ENCODE results near the gene PSMA5. TPM values are rescaled to one million over a fixed set of nuclear protein-coding genes. Genes with fewer than 3 reads are reported as not detected.

Gene PSMA5
- total and polyA plus RNA-seq, 7 donors, result 58.1 to 213 (median 99.6) TPM

DNA sequence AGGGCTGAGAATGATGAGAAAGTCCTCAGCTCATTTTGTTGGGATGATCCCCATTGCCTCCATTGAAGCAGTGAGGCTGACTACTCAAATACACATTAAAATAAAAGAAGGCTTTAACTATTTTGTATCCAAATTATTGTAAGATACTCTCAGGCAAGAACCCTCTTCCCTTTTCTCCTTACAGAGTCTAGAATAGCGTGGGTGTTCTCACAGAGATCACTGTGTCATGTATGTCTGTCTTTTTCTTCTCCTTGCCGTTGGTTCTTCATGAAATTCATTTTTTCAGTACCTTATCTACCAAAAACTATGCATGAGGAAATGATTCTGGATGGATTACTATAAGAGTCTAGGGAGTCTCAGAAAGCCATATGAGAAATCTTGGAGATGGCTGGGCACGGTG lies 58.6 kb downstream of the PSMA5 start:
- intact Hi-C loops (cut with DNase I), result no loop called here
- H3K27ac ChIP-seq, result peak overlapping the region; percentile 38
- DNase-seq (no peak), ATAC-seq (no peak)
- peaks cover 0 to 26% of the 10 kb centered on the region in 2 donors for H3K36me3 ChIP-seq (ENCODE audit: insufficient read depth in 1 of 2, low read depth in 1 of 2)
- H3K9me3 ChIP-seq, result no peaks in the 10 kb centered on the region
- peaks cover 65% of the 10 kb centered on the region for H3K4me1 ChIP-seq
- no peaks in the 10 kb centered on the region for H3K27me3 ChIP-seq (ENCODE audit: insufficient read depth in 3 of 3, low read length in 2 of 3)
- TF ChIP-seq, protein P1, sequence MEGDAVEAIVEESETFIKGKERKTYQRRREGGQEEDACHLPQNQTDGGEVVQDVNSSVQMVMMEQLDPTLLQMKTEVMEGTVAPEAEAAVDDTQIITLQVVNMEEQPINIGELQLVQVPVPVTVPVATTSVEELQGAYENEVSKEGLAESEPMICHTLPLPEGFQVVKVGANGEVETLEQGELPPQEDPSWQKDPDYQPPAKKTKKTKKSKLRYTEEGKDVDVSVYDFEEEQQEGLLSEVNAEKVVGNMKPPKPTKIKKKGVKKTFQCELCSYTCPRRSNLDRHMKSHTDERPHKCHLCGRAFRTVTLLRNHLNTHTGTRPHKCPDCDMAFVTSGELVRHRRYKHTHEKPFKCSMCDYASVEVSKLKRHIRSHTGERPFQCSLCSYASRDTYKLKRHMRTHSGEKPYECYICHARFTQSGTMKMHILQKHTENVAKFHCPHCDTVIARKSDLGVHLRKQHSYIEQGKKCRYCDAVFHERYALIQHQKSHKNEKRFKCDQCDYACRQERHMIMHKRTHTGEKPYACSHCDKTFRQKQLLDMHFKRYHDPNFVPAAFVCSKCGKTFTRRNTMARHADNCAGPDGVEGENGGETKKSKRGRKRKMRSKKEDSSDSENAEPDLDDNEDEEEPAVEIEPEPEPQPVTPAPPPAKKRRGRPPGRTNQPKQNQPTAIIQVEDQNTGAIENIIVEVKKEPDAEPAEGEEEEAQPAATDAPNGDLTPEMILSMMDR (IDR thresholded peaks at IDR 0.05), result no peak
- WGBS, 3 donors, result 92 to 97% (median 96%) methylated on average over 3 of the region's 3 CpGs
- H3K4me3 ChIP-seq, result no peak overlapping the region

DNA sequence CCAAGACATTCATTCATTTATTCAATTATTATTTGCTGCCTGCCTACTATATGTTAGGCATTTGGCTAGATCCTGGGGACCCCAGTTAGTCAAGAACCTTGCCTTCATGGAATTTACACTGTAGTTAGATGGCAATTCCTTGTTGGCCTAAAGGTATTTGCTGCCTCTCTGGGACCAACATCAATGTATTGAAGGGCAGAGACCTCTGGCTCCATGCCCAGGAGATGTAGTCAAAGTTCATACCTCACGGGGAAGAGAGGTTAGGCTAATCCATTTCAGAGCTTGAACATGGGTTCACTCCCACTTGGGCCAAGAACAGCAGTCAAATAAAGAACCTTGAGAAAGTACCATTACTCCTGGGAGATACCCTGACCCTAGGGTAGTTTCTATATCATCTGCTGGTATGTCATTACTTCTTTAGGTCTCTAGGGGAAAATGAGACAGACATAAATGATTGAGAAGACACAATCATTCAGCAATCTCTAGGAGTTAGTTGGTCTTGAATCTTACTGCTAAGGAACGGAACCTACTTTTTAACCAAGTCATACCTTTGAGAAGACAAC lies 60.5 kb downstream of the PSMA5 start:
- H3K4me3 ChIP-seq, result no peak overlapping the region
- WGBS, 3 donors, result 65 to 78% (median 75%) methylated on average over 2 of the region's 2 CpGs
- intact Hi-C loops (cut with DNase I), result no loop called here
- H3K36me3 ChIP-seq (ENCODE audit: insufficient read depth in 1 of 2, low read depth in 1 of 2), result peaks cover 0 to 26% of the 10 kb centered on the region in 2 donors
- H3K4me1 ChIP-seq, result peaks cover 68% of the 10 kb centered on the region
- no peaks in the 10 kb centered on the region for H3K9me3 ChIP-seq
- H3K27ac ChIP-seq, result peak overlapping the region; percentile 56
- TF ChIP-seq, protein P1 (IDR thresholded peaks at IDR 0.05), result no peak
- ATAC-seq, result no peak
- no peaks in the 10 kb centered on the region for H3K27me3 ChIP-seq (ENCODE audit: insufficient read depth in 3 of 3, low read length in 2 of 3)
- no peak for DNase-seq

DNA sequence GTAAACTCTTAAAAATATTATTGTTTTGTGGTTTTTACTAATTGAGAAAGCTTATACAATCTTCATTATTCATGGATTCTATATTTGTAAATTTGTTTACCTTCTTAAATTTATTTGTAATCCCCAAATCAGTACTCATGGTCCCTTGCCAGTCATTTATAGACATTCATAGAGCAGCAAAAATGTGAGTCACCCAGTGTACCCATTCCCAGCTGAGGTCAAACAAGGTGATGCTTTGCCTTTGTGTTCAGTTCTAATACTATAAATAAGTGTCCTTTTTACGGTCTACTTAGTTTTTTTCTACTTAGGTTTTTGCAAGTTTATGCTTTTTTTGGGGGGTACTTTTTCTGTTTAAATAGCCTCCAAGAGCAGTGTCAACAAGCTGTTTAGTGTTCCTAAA lies 64.6 kb downstream of the PSMA5 start:
- no peak for DNase-seq
- Histone ChIP-seq H3K36me3 (ENCODE audit: insufficient read depth in 1 of 2, low read depth in 1 of 2) (peaks cover 0 to 34% of the 10 kb centered on the region in 2 donors), H3K9me3 (no peaks in the 10 kb centered on the region), H3K4me3 (no peak overlapping the region), H3K27ac (peak overlapping the region; percentile 12), H3K4me1 (peaks cover 48% of the 10 kb centered on the region), H3K27me3 (ENCODE audit: insufficient read depth in 3 of 3, low read length in 2 of 3) (no peaks in the 10 kb centered on the region)
- peak; percentile 54 to 79 (median 73) for ATAC-seq
- WGBS, 3 donors, result 8 to 17% (median 17%) methylated on average over 1 of the region's 1 CpG
- intact Hi-C loops (cut with DNase I), result loop anchor here in 1 of 2 donors (5.0 kb wide), 1 partner anchor 36 kb away; the partner anchor contains the start of gene SORT1
- TF ChIP-seq, protein P1 (IDR thresholded peaks at IDR 0.05), result no peak

DNA sequence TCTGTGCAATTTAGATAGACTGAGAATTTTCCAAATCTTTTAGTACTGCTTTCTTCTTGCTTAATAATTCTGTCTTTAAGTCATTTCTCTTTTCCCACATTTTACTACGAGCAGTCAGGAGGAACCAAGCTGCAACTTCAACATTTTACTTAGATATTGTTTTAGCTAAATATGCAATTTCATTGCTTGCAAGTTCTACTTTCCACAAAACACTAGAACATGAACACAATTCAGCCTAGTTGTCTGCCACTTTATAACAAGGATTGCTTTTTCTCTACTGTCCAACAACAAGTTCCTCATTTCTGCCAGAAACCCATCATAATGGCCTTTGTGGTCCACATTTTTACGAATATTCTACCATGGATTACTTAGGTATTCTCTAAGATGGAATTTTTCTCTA lies 65.2 kb downstream of the PSMA5 start:
- no peaks in the 10 kb centered on the region for H3K9me3 ChIP-seq
- DNase-seq (no peak), ATAC-seq (no peak)
- TF ChIP-seq, protein P1 (IDR thresholded peaks at IDR 0.05), result no peak
- H3K4me1 ChIP-seq, result peaks cover 47% of the 10 kb centered on the region
- H3K4me3 ChIP-seq, result no peak overlapping the region
- no peaks in the 10 kb centered on the region for H3K27me3 ChIP-seq (ENCODE audit: insufficient read depth in 3 of 3, low read length in 2 of 3)
- WGBS, 3 donors, result 82 to 89% (median 85%) methylated on average over 2 of the region's 2 CpGs
- intact Hi-C loops (cut with DNase I), result loop anchor here in 1 of 2 donors (5.0 kb wide), 1 partner anchor 36 kb away; the partner anchor contains the start of gene SORT1
- peak overlapping the region; percentile 12 for H3K27ac ChIP-seq
- peaks cover 4 to 33% of the 10 kb centered on the region in 2 donors for H3K36me3 ChIP-seq (ENCODE audit: insufficient read depth in 1 of 2, low read depth in 1 of 2)

DNA sequence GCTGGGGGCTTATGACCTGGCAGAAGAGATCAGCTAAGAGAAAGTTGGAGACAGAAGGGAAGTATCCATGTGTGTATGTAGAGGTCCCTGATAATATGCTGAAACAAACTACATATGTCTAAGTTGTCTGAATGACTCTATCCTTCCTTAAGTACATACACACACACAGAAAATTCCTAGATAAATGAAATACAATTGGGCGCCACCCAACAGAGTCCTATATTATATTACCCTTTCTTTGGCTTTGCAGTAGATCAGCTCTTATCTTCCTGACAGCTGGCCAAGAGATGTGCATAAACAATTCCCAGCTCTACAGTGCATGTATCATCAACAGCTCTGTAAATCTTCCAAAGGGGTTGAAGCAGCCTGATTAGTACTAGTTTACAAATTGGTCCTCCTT lies 68.6 kb downstream of the PSMA5 start:
- Histone ChIP-seq H3K27me3 (ENCODE audit: insufficient read depth in 3 of 3, low read length in 2 of 3) (no peaks in the 10 kb centered on the region), H3K9me3 (no peaks in the 10 kb centered on the region), H3K36me3 (ENCODE audit: insufficient read depth in 1 of 2, low read depth in 1 of 2) (peaks cover 6 to 53% of the 10 kb centered on the region in 2 donors), H3K27ac (no peak overlapping the region), H3K4me3 (no peak overlapping the region), H3K4me1 (peaks cover 17% of the 10 kb centered on the region)
- WGBS, 3 donors, result 93 to 98% (median 97%) methylated on average over 1 of the region's 1 CpG
- ATAC-seq (no peak), DNase-seq (no peak)
- TF ChIP-seq, protein P1 (IDR thresholded peaks at IDR 0.05), result no peak
- intact Hi-C loops (cut with DNase I), result loop anchor here (5.0 to 10.0 kb wide), 2 partner anchors 40 to 63 kb away; partner anchors contain the start of gene SORT1 (in 1 of the 2)
